ENCODE data around the gene CA12.
A peak's percentile ranks its signal among the peaks of the same experiment; 100 is the strongest.

CA12 gene

GRCh38 chr15:63402498-63403253, 21.0 kb upstream of the CA12 start:
- DNase-seq (ENCODE audit: low read depth in 4 of 4, low spot score in 1 of 4) = no peak

- DNase-seq (ENCODE audit: low read depth in 4 of 4, low spot score in 1 of 4) = no peak
Measured at GRCh38 chr15:63401714-63402497, 20.3 kb upstream of the CA12 start.

GRCh38 chr15:63401078-63401477, 19.4 kb upstream of the CA12 start:
- DNase-seq (ENCODE audit: low read depth in 4 of 4, low spot score in 1 of 4) = peak in 1 of 4 experiments; percentile 8

GRCh38 chr15:63398456-63398855, 16.8 kb upstream of the CA12 start:
- no peak for DNase-seq (ENCODE audit: low read depth in 4 of 4, low spot score in 1 of 4)

- no peak for DNase-seq (ENCODE audit: low read depth in 4 of 4, low spot score in 1 of 4)
Measured at GRCh38 chr15:63396152-63396928, 14.7 kb upstream of the CA12 start.

GRCh38 chr15:63395730-63396151, 14.1 kb upstream of the CA12 start:
- DNase-seq (ENCODE audit: low read depth in 4 of 4, low spot score in 1 of 4) = no peak

GRCh38 chr15:63392361-63393009, 10.8 kb upstream of the CA12 start:
- no peak for DNase-seq (ENCODE audit: low read depth in 4 of 4, low spot score in 1 of 4)

GRCh38 chr15:63391669-63392360, 10.2 kb upstream of the CA12 start:
- no peak for DNase-seq (ENCODE audit: low read depth in 4 of 4, low spot score in 1 of 4)

- DNase-seq (ENCODE audit: low read depth in 4 of 4, low spot score in 1 of 4) = no peak
Measured at GRCh38 chr15:63390689-63391088, 9.0 kb upstream of the CA12 start.

GRCh38 chr15:63389902-63390670, 8.4 kb upstream of the CA12 start:
- DNase-seq (ENCODE audit: low read depth in 4 of 4, low spot score in 1 of 4) = no peak

GRCh38 chr15:63388511-63388910, 6.9 kb upstream of the CA12 start:
- no peak for DNase-seq (ENCODE audit: low read depth in 4 of 4, low spot score in 1 of 4)

GRCh38 chr15:63387748-63388493, 6.3 kb upstream of the CA12 start:
- DNase-seq (ENCODE audit: low read depth in 4 of 4, low spot score in 1 of 4) = no peak

GRCh38 chr15:63385911-63386531, 4.4 kb upstream of the CA12 start:
- DNase-seq (ENCODE audit: low read depth in 4 of 4, low spot score in 1 of 4) = no peak

GRCh38 chr15:63384906-63385305, 3.3 kb upstream of the CA12 start:
- DNase-seq (ENCODE audit: low read depth in 4 of 4, low spot score in 1 of 4) = no peak

- no peak for DNase-seq (ENCODE audit: low read depth in 4 of 4, low spot score in 1 of 4)
Measured at GRCh38 chr15:63382966-63383710, 1.5 kb upstream of the CA12 start.

GRCh38 chr15:63380808-63381282, 801 bp downstream of the CA12 start:
- DNase-seq (ENCODE audit: low read depth in 4 of 4, low spot score in 1 of 4) = no peak

GRCh38 chr15:63380151-63380807, 1.4 kb downstream of the CA12 start:
- DNase-seq (ENCODE audit: low read depth in 4 of 4, low spot score in 1 of 4) = no peak

All from stimulated activated CD4-positive, alpha-beta T cell treated with anti-CD3 and anti-CD28 coated beads, Interleukin-1b, Interleukin-23, amount 100 ng/mL, for 24 hours (primary cell).